IMR-90 (cell line): ENCODE results near the gene KLF16. TPM values are rescaled to one million over a fixed set of nuclear protein-coding genes. Genes with fewer than 3 reads are reported as not detected.

Source experiments
- ATAC-seq: fragments of 200-7000 bp; cut with Tn5 transposase; 2 replicates; pipeline ENCODE4 v1.9.1; 2020; ENCODE audit warnings: low read depth, mild to moderate bottlenecking, moderate library complexity
- BruUV-seq: library from RNA; stranded (reverse); fragments of 400-500 nt; replicated peaks from 2 replicates; lab custom pipeline; 2021; lab: Mats Ljungman, UMichigan
- CTCF ChIA-PET: fragments of 300-600 bp; formaldehyde crosslinking; extraction: SDS; loops from one replicate; lab custom pipeline; 2021; ENCODE audit warnings: antibody characterized with exemption; lab: Yijun Ruan, JAX
- POLR2A ChIA-PET: fragments of 300-600 bp; sonication (Branson Sonifier 250); formaldehyde crosslinking; loops from one replicate; lab custom pipeline; 2022; ENCODE audit warnings: antibody characterized with exemption; ENCODE audit not compliant: unreplicated experiment; lab: Charles Lee
- DNase-seq: peaks from one replicate; pipeline ENCODE4 v3.0.0; 2013
- H2AFZ ChIP-seq: replicated peaks from 2 replicates; pipeline ENCODE3; 2013; ENCODE audit warnings: low read length, mild to moderate bottlenecking; ENCODE audit not compliant: poor library complexity
- H2AK5ac ChIP-seq: 2 replicates; pipeline ENCODE4 v1.6.1; 2013; ENCODE audit warnings: low read depth, low read length, inconsistent platforms
- H2AK9ac ChIP-seq: replicated peaks from 2 replicates; pipeline ENCODE3; 2013; ENCODE audit warnings: mild to moderate bottlenecking, low read depth, low read length, moderate library complexity; ENCODE audit not compliant: poor library complexity
- H2BK120ac ChIP-seq: 2 replicates; pipeline ENCODE4 v1.6.1; 2013; ENCODE audit warnings: low read depth, low read length, inconsistent platforms
- H2BK15ac ChIP-seq: 3 replicates; pipeline ENCODE4 v1.6.1; 2013; ENCODE audit warnings: low read depth, low read length, inconsistent platforms
- H2BK20ac ChIP-seq: 2 replicates; pipeline ENCODE4 v1.6.1; 2013; ENCODE audit warnings: low read depth, mild to moderate bottlenecking, inconsistent platforms, low read length, moderate library complexity
- H2BK5ac ChIP-seq: 2 replicates; pipeline ENCODE4 v1.6.1; 2013; ENCODE audit warnings: mild to moderate bottlenecking, low read depth, low read length, inconsistent platforms; ENCODE audit not compliant: poor library complexity, severe bottlenecking
- H3K14ac ChIP-seq: replicated peaks from 2 replicates; pipeline ENCODE4 v1.6.1; 2013; ENCODE audit warnings: low read depth, low read length, inconsistent platforms
- H3K18ac ChIP-seq: 2 replicates; pipeline ENCODE4 v1.6.1; 2013; ENCODE audit warnings: low read depth, low read length, control low read depth
- H3K23ac ChIP-seq: 2 replicates; pipeline ENCODE4 v1.6.1; 2013; ENCODE audit warnings: low read depth, low read length, inconsistent platforms
- H3K27ac ChIP-seq: 2 replicates; pipeline ENCODE4 v1.5.1; 2013; ENCODE audit warnings: mild to moderate bottlenecking, control low read depth, low read length; ENCODE audit not compliant: insufficient read depth
- H3K27me3 ChIP-seq: 2 replicates; pipeline ENCODE4 v1.6.1; 2013; ENCODE audit warnings: low read length; ENCODE audit not compliant: control insufficient read depth, insufficient read depth
- H3K36me3 ChIP-seq: 2 replicates; pipeline ENCODE4 v1.6.1; 2013; ENCODE audit warnings: low read length, mixed read lengths; ENCODE audit not compliant: control insufficient read depth, insufficient read depth
- H3K4ac ChIP-seq: 2 replicates; pipeline ENCODE4 v1.6.1; 2013; ENCODE audit warnings: low read depth, low read length, inconsistent platforms
- H3K4me1 ChIP-seq: 2 replicates; pipeline ENCODE4 v1.6.1; 2013; ENCODE audit warnings: low read length, mixed read lengths; ENCODE audit not compliant: control insufficient read depth, insufficient read depth
- H3K4me2 ChIP-seq: 2 replicates; pipeline ENCODE4 v1.6.1; 2013; ENCODE audit warnings: low read depth, mild to moderate bottlenecking, control low read depth, low read length, moderate library complexity
- H3K4me3 ChIP-seq: 2 replicates; pipeline ENCODE4 v1.5.1; 2013; ENCODE audit warnings: low read depth, mild to moderate bottlenecking, control low read depth, low read length, moderate library complexity; ENCODE audit not compliant: insufficient read depth
- H3K56ac ChIP-seq: 2 replicates; pipeline ENCODE4 v1.6.1; 2013; ENCODE audit warnings: low read length, inconsistent platforms; ENCODE audit not compliant: insufficient read depth; ENCODE audit errors: extremely low read depth
- H3K79me1 ChIP-seq, 2 experiments: 2 replicates each; pipeline ENCODE4 v1.6.1; 2013; ENCODE audit warnings: low read length in 2 of 2, inconsistent platforms in 1 of 2, low read depth in 1 of 2
- H3K9ac ChIP-seq: 2 replicates; pipeline ENCODE4 v1.6.1; 2013; ENCODE audit warnings: low read depth, low read length, control low read depth
- H3K9me1 ChIP-seq: 2 replicates; pipeline ENCODE4 v1.6.1; 2013; ENCODE audit warnings: low read length, inconsistent platforms; ENCODE audit not compliant: insufficient read depth
- H3K9me3 ChIP-seq: 2 replicates; pipeline ENCODE4 v1.6.1; 2013; ENCODE audit warnings: low read length; ENCODE audit not compliant: control insufficient read depth, insufficient read depth
- H4K20me1 ChIP-seq: 2 replicates; pipeline ENCODE4 v1.6.1; 2013; ENCODE audit warnings: low read length, inconsistent platforms; ENCODE audit not compliant: insufficient read depth
- H4K5ac ChIP-seq: 2 replicates; pipeline ENCODE4 v1.6.1; 2013; ENCODE audit warnings: mild to moderate bottlenecking, low read depth, low read length, control low read depth
- H4K8ac ChIP-seq, 2 experiments: 2 replicates each; pipeline ENCODE4 v1.6.1; 2013; ENCODE audit warnings: low read depth in 2 of 2, low read length in 2 of 2, control low read depth in 1 of 2, inconsistent platforms in 1 of 2
- H4K91ac ChIP-seq: 2 replicates; pipeline ENCODE4 v1.6.1; 2013; ENCODE audit warnings: low read depth, low read length, inconsistent platforms; ENCODE audit not compliant: insufficient read depth
- BHLHE40 ChIP-seq: fragments of 150-350 bp; IDR thresholded peaks from 2 replicates; pipeline ENCODE4 v1.6.1; 2016; ENCODE audit warnings: mild to moderate bottlenecking, low read depth, low read length
- CEBPB ChIP-seq: IDR thresholded peaks from 2 replicates; pipeline ENCODE4 v1.6.1; 2012; ENCODE audit warnings: low read depth, low read length, improper control_type of control experiment
- FOS ChIP-seq: fragments of 150-350 bp; IDR thresholded peaks from 2 replicates; pipeline ENCODE4 v1.6.1; 2016; ENCODE audit warnings: low read depth, low read length
- MAFK ChIP-seq: IDR thresholded peaks from 2 replicates; pipeline ENCODE4 v1.6.1; 2012; ENCODE audit warnings: low read depth, low read length, improper control_type of control experiment
- MAZ ChIP-seq: IDR thresholded peaks from 2 replicates; pipeline ENCODE4 v1.6.1; 2012; ENCODE audit warnings: low read depth, mild to moderate bottlenecking, low read length, improper control_type of control experiment, moderate library complexity, borderline replicate concordance
- MXI1 ChIP-seq: IDR thresholded peaks from 2 replicates; pipeline ENCODE4 v1.6.1; 2012; ENCODE audit warnings: low read depth, mild to moderate bottlenecking, low read length, moderate library complexity, borderline replicate concordance
- NFE2L2 ChIP-seq: fragments of 150-350 bp; IDR thresholded peaks from 2 replicates; pipeline ENCODE4 v1.6.1; 2016; ENCODE audit warnings: low read depth, mild to moderate bottlenecking, low read length
- POLR2A ChIP-seq: IDR thresholded peaks from 2 replicates; pipeline ENCODE4 v1.6.1; 2012; ENCODE audit warnings: mild to moderate bottlenecking, low read depth, low read length
- RAD21 ChIP-seq: IDR thresholded peaks from 2 replicates; pipeline ENCODE4 v1.6.1; 2012; ENCODE audit warnings: low read length, improper control_type of control experiment
- RFX5 ChIP-seq: IDR thresholded peaks from 2 replicates; pipeline ENCODE4 v1.8.0; 2012; ENCODE audit warnings: low read depth, mild to moderate bottlenecking, low read length, moderate library complexity
- USF2 ChIP-seq: fragments of 150-350 bp; IDR thresholded peaks from 2 replicates; pipeline ENCODE4 v1.6.1; 2017; ENCODE audit warnings: mild to moderate bottlenecking, antibody characterized with exemption, low read length, low read depth
- WGBS, 2 experiments: methylation state at CpG; one replicate each; pipeline versions ENCODE4 v1.1.5 to v1.1.7; 2013; ENCODE audit warnings: missing lambda C conversion rate in 2 of 2; ENCODE audit not compliant: insufficient read length in 1 of 2; ENCODE audit errors: extremely low coverage in 2 of 2; 5-methylcytosine and 5-hydroxymethylcytosine counted together
- dilution Hi-C: fragments of 300-500 bp; cut with HindIII; formaldehyde crosslinking; loops from one replicate; pipeline ENCODE4 v1.14.3; 2018; ENCODE audit warnings: low sequenced_read_pairs; ENCODE audit not compliant: unreplicated experiment
- in situ Hi-C: fragments of 300-500 bp; cut with MboI; formaldehyde crosslinking; loops from 3 replicates; pipeline ENCODE4 v1.14.3; 2019; ENCODE audit warnings: low sequenced_read_pairs, inconsistent platforms, mixed read lengths
- intact Hi-C: fragments of 100-400 bp; cut with micrococcal nuclease; formaldehyde crosslinking; loops from 2 replicates; pipeline ENCODE4 v1.10.0; 2022
- polyA plus RNA-seq, 3 experiments: library from polyadenylated mRNA; depleted of rRNA; stranded (reverse); fragments of >200 nt; gene quantifications; 2 replicates each; pipeline ENCODE4 v1.2.3, GENCODE V29; 2012; ENCODE audit warnings: low replicate concordance in 1 of 3
- total RNA-seq: library from RNA; depleted of rRNA; stranded (reverse); fragments of >200 nt; gene quantifications from 2 replicates; pipeline ENCODE4 v1.2.3, GENCODE V29; 2012

The KLF16 gene
- total and polyA plus RNA-seq, 2 of the 4 experiments (the other 2 are of a cell fraction), result 0.90 to 13.1 TPM

- Histone ChIP-seq H3K9me3 (no peaks in the 10 kb centered on the region), H2BK5ac (no peak overlapping the region), H3K23ac (no peak overlapping the region), H2BK120ac (no peak overlapping the region), H3K18ac (no peak overlapping the region), H4K91ac (no peak overlapping the region), H3K79me1 (peaks cover 8 to 78% of the 10 kb centered on the region in 2 experiments; a peak in 3 of 4 replicates), H2AK5ac (no peak overlapping the region), H3K56ac (no peak overlapping the region), H3K14ac (no peak overlapping the region), H3K9ac (no peak overlapping the region), H3K27ac (no peak overlapping the region), H3K9me1 (no peaks in the 10 kb centered on the region), H2BK15ac (no peak overlapping the region), H3K36me3 (no peaks in the 10 kb centered on the region), H4K20me1 (peaks cover 61% of the 10 kb centered on the region), H3K4me3 (no peak overlapping the region), H3K4ac (no peak overlapping the region), H3K4me1 (peaks cover 13% of the 10 kb centered on the region), H2AK9ac (no peak overlapping the region), H3K27me3 (no peaks in the 10 kb centered on the region), H4K8ac (peak overlapping the region in 1 of 2 experiments; percentile 13; a peak in 1 of 4 replicates), H3K4me2 (no peak overlapping the region), H2BK20ac (no peak overlapping the region), H4K5ac (no peak overlapping the region), H2AFZ (no peak overlapping the region)
- no peak for DNase-seq
- ChIA-PET POLR2A (no interaction called here), CTCF (interaction anchor here (1.2 kb wide), 1 partner anchor 12 kb away, joined by 3 read pairs; no protein-coding TSS in a partner anchor)
- no TSS peak for BruUV-seq
- dilution Hi-C loops, result no loop called here
- intact Hi-C loops, result no loop called here
- no CpG with 5 or more reads among the region's 5 CpGs for WGBS, 2 experiments
- TF ChIP-seq RFX5, result no peak
- TF ChIP-seq RAD21, result no peak
- no peak for TF ChIP-seq NFE2L2
- TF ChIP-seq MXI1, result no peak
- no peak for TF ChIP-seq MAFK
- no peak for TF ChIP-seq USF2
- no peak for TF ChIP-seq POLR2A
- TF ChIP-seq BHLHE40, result no peak
- TF ChIP-seq FOS, result no peak
- no peak for TF ChIP-seq CEBPB
- TF ChIP-seq MAZ, result no peak
- ATAC-seq, result no peak
- in situ Hi-C loops, result no loop called here
Observed at GRCh38 chr19:1849132-1849474, 14.3 kb downstream of the KLF16 start.
